ENCODE results near the gene RSPO3. TPM values are rescaled to one million over a fixed set of nuclear protein-coding genes. Genes with fewer than 3 reads are reported as not detected.

The RSPO3 gene
- total RNA-seq, 2 donors from 2014 or later = 2.3 to 6.2 TPM

DNA sequence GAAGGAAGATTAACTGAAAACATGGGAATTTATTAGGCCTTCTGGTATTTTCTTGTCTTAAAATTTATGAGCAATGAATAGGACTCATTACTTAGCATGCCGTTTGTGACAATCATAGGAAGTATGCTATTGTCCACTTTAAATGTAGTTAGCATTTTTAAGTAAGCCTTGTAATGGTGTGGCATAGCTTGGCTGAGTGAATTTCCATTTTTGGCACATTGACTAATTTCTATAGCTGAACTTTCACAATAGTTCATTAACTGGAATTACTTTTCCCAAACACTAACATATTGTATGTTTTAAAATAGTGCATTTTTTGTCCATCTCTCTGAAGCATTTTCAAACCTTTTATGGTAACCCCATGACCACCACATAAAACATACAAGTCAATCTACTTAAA lies 15.7 kb downstream of the RSPO3 start:
- no peak for DNase-seq
- no peak for ATAC-seq
- intact Hi-C loops (cut with DNase I, micrococcal nuclease) = no loop called here

GRCh38 chr6:127136786-127137185 lies 18.3 kb downstream of the RSPO3 start:
- no peak for DNase-seq
- intact Hi-C loops (cut with DNase I, micrococcal nuclease) = no loop called here
- no peak for ATAC-seq

DNA sequence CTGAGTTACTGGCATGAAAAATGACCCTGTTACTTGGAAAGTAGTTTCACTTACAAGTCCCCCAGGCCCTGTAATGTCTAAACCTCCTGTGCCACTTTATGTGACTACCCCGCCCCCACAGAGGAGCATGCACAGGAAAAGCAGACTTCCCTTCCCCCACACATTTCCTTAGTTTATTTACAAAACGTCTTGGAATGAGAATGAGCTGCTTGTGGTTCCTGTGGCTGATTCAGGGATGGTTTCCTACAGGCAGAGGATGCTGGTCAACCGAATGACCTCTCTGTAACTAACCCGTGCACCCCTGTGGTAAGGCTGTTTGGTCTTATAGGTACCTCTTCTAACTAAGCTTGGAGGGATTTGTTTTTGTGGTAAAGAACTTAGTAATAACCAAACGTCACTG lies 28.5 kb downstream of the RSPO3 start:
- ATAC-seq (no peak), DNase-seq (no peak)
- intact Hi-C loops (cut with DNase I, micrococcal nuclease) = no loop called here

DNA sequence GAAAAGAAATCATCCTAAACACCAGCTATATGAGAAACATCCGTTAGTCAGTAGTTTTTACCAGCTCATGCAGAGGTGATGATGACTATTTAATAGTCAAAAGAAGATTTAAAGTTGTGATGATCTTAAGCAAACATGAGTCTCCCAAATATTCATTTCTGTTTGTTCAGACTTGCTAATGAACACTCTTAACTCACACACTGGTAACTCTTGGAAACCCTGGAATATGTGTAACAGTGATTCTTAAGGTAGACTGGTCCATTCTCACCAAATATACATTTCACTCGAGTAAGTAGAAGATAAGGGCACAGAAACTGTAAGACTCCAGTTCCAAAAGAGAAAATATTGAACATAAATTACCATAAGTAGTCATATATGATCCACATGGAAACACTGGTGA lies 29.1 kb downstream of the RSPO3 start:
- intact Hi-C loops (cut with DNase I, micrococcal nuclease) = no loop called here
- ATAC-seq = no peak

DNA sequence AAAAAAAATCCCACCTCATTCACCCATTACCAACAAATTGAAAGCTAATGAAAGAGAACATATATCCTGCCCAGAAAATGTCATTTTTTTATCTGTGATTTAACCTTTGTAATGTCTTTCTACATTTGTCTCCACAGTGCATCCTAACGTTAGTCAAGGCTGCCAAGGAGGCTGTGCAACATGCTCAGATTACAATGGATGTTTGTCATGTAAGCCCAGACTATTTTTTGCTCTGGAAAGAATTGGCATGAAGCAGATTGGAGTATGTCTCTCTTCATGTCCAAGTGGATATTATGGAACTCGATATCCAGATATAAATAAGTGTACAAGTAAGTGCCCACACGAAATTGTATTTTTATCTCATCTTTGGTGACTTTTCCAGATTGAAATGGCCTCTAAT lies 30.0 kb downstream of the RSPO3 start:
- no peak for DNase-seq
- ATAC-seq = no peak
- intact Hi-C loops (cut with DNase I, micrococcal nuclease) = no loop called here

More for the DNA sequence above, 29.1 kb downstream of the RSPO3 start:
- DNase-seq = no peak

DNA sequence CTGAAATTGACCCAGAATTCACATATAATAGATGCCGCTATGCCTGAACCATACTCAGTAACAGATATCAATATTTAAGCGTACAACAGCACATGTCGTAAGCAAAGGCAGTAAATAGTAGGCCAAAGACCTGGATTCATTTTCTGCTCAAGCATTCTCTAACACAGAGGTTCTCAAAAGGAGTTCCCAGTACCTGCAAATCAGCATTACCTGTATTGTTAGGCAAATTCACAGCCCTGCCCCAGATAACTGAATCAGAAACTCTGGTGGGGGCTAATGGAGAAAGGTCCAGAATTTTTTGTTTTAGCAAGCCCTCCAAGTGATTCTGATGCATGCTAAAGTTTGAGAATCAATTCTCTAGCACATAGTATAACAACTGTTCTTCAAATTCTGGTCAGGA lies 36.0 kb downstream of the RSPO3 start:
- DNase-seq (no peak), ATAC-seq (no peak)
- intact Hi-C loops (cut with DNase I, micrococcal nuclease) = no loop called here

DNA sequence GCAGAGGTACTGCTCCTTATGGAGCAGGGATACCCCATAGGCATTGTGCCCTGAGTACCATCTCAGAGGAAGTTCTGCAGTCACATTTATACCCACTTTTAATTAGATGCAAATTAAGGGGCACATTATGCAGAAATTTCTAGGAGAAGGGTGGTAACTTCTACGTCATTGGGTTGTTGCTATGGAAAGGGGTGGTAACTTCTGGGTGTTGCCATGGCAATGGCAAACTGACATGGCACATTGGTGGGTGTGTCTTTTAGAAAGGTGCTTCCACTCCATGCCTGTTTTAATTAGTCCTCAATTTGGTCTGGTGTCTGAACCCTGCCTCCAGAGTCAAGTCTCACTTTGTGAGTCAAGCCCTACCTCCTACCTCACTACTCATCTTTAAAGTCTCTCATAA lies 42.0 kb downstream of the RSPO3 start:
- ATAC-seq (no peak), DNase-seq (no peak)
- intact Hi-C loops (cut with DNase I, micrococcal nuclease) = no loop called here

- intact Hi-C loops (cut with DNase I, micrococcal nuclease) = no loop called here
- no peak for ATAC-seq
These were observed 44.4 kb downstream of the RSPO3 start for GRCh38 chr6:127162836-127163235.

DNA sequence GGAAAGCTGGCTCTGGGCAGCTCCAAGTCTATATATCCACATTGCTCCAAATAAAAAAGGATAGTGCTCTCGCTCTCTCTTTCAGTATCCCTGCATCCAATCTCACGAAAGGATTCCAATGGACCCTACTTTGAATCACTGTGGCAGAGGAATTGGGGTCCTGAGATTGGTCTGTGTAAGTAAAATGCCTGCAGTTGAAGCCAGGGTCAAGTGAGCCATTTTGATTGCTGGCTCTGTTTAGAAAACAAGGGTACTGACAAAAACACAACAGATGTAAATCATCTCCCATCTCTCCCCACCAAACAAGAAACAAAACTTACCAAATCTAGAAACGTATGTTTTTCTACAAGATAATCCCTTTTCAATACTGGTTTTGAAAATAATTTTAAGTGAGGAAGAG lies 45.6 kb downstream of the RSPO3 start:
- intact Hi-C loops (cut with DNase I, micrococcal nuclease) = no loop called here
- ATAC-seq (no peak), DNase-seq (no peak)

More at GRCh38 chr6:127162836-127163235, 44.4 kb downstream of the RSPO3 start:
- no peak for DNase-seq

DNA sequence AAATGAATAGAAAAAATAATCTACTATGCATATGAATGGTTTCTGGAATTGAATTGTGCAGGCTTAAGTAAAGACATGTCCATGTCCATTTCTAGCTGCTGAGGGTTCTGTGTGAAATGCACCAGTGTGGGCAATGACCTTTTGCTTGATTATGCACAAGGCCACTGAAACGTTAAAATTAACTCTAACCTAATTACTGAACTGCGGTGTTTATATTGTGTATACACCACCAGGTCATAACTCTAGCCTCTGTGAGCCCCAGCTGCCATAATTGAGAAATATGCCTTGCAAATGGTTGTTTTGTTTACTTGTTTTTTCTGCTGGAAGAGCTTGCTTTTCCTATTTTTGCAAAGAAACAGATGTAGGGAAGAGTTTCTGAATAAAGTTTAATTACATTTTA lies 46.1 kb downstream of the RSPO3 start:
- DNase-seq (no peak), ATAC-seq (no peak)
- intact Hi-C loops (cut with DNase I, micrococcal nuclease) = no loop called here

DNA sequence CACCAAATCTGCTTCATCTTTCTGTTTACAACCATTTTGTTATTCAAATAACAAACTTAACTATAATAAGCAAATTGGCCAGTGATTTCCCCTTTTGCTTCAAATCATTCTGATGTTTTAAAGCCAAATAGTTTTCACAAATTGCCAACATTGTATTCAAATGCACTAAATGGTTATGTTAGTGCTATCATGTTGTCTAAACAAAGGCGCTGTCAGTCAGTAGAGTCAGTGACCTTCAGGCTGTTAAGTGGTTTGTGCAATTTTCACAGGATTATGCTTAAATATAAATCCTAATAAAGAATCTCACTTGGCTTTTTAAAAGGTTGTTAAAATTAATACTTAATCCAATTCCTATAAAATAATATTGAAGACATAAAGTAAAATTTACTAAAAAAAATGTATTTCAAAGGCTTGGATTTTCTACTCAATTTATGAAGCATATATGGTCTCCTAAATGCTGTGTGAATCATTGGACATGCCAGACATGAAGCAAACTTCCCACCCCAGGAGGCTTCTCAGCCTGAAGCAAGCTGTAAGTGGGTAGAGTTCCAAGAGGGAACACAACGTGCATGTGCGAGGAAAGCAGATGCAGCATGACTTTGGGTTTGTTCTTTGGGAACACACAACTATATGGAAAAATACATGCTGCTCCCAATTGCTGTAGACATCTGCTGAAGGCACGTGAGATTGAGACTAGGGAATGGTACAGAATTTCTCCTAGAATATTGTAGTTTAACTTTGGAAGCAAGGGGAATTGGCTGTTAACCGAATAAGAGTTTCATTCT lies 54.9 kb downstream of the RSPO3 start:
- ATAC-seq = no peak
- intact Hi-C loops (cut with DNase I, micrococcal nuclease) = no loop called here
- DNase-seq = no peak

DNA sequence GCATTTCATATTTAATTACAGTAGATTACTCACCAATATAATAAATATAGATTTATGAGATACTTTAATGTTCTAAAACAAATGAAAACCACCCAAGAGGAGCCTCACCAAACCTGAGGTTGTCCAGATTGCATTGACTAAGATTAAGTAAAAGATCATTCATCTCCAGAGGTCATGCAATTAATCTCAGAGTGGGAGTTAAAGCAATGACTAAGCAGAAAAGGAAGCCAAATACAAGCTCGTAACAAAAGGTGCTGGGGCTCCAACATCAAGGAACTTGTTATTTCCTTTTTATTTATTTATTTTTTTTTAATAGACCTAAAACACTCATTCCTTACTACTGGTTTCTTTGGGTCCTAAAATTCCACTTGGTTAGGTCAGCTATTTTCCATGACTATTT lies 57.7 kb downstream of the RSPO3 start:
- intact Hi-C loops (cut with DNase I, micrococcal nuclease) = no loop called here
- no peak for DNase-seq
- no peak for ATAC-seq

DNA sequence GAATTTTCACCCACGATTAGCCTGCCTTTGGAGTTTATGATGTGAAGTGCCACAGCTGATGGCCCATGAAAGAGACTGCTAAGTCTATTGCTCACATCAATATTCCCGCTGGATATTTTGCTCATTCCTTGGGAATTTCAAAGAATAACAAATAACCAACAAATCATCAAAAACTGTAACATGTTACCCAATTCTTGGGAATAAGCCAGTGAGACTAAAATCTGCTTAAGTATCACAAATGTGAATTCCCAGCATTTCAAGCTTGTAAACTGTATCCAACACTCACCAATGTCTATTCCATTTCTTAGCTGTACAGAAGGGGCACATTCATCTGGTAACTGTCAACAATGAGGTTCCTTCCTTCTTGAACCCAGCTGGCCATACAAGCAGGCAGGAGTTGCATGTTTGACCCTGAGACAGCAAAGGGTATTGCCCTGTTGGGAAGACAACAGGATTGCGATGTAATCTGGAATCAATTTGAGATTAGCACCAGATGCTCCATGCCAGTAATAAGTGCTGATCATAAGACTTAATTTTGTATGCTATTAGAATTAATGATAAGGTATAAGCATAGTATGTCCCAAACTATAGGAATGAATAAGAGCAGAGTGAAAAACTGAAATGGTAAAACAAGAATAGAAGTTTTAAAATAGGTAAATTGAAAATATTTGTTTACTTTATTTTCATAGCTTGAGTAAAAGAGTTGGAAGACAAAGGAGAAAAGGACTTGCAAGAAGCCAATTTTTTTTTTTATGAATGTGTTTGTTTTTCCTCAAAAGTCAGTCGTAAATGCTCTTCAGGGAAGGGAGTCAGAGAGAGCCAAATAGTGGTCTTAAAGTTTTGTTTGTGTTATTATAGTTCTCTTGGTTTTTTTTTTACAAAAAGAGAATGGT lies 58.8 kb downstream of the RSPO3 start:
- intact Hi-C loops (cut with DNase I, micrococcal nuclease) = no loop called here
- no peak for DNase-seq
- ATAC-seq = no peak

DNA sequence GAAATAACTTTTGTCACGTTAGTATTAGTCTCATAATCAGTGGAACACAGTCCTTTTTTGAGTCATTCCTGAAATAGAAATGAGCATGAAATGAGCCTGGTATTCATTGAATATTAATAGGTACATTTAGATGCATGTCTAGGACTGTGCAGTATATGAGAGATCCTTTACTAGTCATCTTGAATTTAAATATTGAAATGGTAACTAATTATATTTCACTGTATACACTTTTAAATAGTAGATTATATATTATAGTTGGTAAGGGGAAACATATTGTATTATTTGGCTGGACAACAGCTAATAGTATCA lies 59.4 kb downstream of the RSPO3 start:
- intact Hi-C loops (cut with DNase I, micrococcal nuclease) = no loop called here
- no peak for DNase-seq

DNA sequence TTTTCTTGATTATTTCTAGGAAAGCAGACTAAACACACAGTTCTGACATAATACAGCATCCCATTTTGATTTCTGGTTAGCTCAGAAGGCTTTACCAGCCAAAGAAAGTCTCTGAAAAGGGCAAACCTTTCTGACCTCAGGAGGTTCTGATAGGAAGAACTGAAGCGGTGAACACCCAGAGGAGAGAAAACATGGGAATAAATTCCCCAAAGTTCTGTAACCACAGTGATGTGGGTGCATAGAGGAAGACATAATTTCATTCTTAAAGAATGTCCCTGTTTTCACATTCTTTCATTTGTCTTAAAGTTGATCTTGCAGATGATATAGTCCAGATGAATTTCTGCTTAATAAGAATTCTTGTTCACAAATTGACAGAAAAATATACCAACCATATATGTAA lies 60.3 kb downstream of the RSPO3 start:
- ATAC-seq (no peak), DNase-seq (no peak)
- intact Hi-C loops (cut with DNase I, micrococcal nuclease) = no loop called here

More for the DNA sequence above, 59.4 kb downstream of the RSPO3 start:
- no peak for ATAC-seq

- intact Hi-C loops (cut with DNase I, micrococcal nuclease) = no loop called here
- DNase-seq = no peak
- ATAC-seq = no peak
These were observed 62.0 kb downstream of the RSPO3 start for GRCh38 chr6:127180426-127180825.

DNA sequence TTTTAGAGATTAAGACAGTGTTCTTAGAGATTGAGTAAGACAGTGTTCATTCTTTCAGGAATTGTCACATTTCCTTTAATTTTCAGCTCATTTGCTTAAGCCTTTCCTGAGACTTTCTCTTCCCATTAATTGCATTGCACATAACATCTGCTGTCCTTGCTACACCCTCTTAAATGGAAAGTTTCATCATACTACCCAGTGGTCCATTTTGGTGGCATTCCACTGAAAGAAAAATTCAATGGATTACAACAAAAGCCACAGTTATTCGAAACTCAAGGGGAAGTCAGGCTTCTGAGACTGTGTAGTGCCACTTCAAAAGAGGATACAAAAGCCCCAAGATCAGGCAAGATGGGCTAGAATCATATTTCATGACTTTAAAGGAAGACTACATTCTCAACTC lies 64.0 kb downstream of the RSPO3 start:
- intact Hi-C loops (cut with DNase I, micrococcal nuclease) = no loop called here

DNA sequence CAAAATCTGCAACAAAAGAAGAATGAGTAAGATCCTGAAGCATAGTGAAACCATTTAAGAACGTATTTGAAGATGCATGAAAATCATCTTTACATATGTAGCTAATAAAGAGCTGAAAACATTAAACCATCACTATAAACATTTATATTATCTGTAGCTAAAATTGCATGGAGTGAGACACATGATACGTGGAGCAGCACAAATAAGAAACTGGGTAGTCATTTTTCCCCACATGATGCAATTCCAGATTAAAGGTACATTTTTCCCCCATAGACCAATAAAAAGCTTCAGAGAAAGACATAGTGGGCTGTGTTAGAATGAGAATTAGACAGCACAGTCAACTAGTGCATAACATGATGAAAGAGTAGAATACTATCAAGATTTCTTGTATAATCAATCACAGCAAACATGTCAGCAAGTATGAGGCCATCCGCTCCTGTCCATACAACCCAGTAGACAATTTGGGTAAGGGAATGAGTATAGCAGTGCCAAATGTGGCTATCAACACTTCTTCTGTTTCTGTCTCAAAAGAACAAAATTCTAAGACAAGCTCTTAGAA lies 67.0 kb downstream of the RSPO3 start:
- intact Hi-C loops (cut with DNase I, micrococcal nuclease) = no loop called here
- DNase-seq (no peak), ATAC-seq (no peak)

More for the DNA sequence above, 64.0 kb downstream of the RSPO3 start:
- DNase-seq (no peak), ATAC-seq (no peak)

- peak in 1 of 2 donors; percentile 66 for DNase-seq
- peak; percentile 44 for ATAC-seq
- intact Hi-C loops (cut with DNase I, micrococcal nuclease) = no loop called here
These were observed 68.4 kb downstream of the RSPO3 start for GRCh38 chr6:127186889-127187288.

DNA sequence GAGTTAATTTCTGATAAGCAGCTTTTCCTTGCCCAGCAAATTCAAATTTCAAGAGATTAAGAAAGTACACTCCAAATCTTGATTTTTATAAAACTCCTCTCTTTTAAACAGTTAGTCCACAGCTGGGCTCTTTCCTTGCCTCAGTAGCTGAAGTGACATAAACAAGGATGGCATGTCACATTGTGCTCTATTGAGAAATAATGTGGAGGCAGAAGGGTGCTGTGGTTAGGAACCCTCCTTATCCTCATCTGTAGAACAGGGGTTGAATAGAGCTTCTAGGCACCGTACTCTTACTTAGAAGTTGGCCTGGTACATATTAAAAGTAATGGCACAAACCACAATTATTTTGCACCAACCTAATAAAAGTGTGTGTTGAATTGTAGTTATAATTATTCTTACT lies 70.3 kb downstream of the RSPO3 start:
- DNase-seq (no peak), ATAC-seq (no peak)
- intact Hi-C loops (cut with DNase I, micrococcal nuclease) = no loop called here
